ENCODE measurements around the gene ELAVL4. TPM values are rescaled to one million over a fixed set of nuclear protein-coding genes. Genes with fewer than 3 reads are reported as not detected.

Gene ELAVL4
- total RNA-seq, 1 experiment from 2014 or later, result not detected

GRCh38 chr1:50177994-50178393 is 69.3 kb downstream of the ELAVL4 start:
- DNase-seq (ENCODE audit: low read depth, low spot score) (no peak), ATAC-seq (no peak)
- intact Hi-C loops (cut with micrococcal nuclease), result no loop called here
- H3K79me2 ChIP-seq (ENCODE audit: insufficient read depth, low read length), result no peaks in the 10 kb centered on the region
- H3K9me3 ChIP-seq (ENCODE audit: control insufficient read depth in 1 of 2, insufficient read depth in 1 of 2, low read depth in 1 of 2, low read length in 2 of 2), result no peaks in the 10 kb centered on the region
- BruUV-seq (replicated peaks), result no TSS peak
- ChIA-PET RAD21 (ENCODE audit: low non-redundant PET in 1 of 2, low total read pairs in 2 of 2, uncharacterized antibody in 2 of 2, unreplicated experiment in 2 of 2) (no interaction called here), CTCF (no interaction called here), POLR2A (no interaction called here)
- no peak overlapping the region for H3K4me3 ChIP-seq (replicated peaks in 1 of 2; ENCODE audit: low read depth in 1 of 2, low read length in 2 of 2)
- TF ChIP-seq, protein P1, sequence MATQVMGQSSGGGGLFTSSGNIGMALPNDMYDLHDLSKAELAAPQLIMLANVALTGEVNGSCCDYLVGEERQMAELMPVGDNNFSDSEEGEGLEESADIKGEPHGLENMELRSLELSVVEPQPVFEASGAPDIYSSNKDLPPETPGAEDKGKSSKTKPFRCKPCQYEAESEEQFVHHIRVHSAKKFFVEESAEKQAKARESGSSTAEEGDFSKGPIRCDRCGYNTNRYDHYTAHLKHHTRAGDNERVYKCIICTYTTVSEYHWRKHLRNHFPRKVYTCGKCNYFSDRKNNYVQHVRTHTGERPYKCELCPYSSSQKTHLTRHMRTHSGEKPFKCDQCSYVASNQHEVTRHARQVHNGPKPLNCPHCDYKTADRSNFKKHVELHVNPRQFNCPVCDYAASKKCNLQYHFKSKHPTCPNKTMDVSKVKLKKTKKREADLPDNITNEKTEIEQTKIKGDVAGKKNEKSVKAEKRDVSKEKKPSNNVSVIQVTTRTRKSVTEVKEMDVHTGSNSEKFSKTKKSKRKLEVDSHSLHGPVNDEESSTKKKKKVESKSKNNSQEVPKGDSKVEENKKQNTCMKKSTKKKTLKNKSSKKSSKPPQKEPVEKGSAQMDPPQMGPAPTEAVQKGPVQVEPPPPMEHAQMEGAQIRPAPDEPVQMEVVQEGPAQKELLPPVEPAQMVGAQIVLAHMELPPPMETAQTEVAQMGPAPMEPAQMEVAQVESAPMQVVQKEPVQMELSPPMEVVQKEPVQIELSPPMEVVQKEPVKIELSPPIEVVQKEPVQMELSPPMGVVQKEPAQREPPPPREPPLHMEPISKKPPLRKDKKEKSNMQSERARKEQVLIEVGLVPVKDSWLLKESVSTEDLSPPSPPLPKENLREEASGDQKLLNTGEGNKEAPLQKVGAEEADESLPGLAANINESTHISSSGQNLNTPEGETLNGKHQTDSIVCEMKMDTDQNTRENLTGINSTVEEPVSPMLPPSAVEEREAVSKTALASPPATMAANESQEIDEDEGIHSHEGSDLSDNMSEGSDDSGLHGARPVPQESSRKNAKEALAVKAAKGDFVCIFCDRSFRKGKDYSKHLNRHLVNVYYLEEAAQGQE (IDR thresholded peaks at IDR 0.05; ENCODE audit: low read depth), result no peak
- no peak for TF ChIP-seq SRF (IDR thresholded peaks at IDR 0.05; ENCODE audit: low read depth)
- no peak for TF ChIP-seq YY1 (IDR thresholded peaks at IDR 0.05; ENCODE audit: extremely low read depth, insufficient replicate concordance, low read depth, low read length)
- no peak for TF ChIP-seq JUND (IDR thresholded peaks at IDR 0.05)
- TF ChIP-seq FOSL1 (IDR thresholded peaks at IDR 0.05; ENCODE audit: low read depth), result no peak
- TF ChIP-seq ZBTB33 (IDR thresholded peaks at IDR 0.05; ENCODE audit: extremely low read depth, insufficient replicate concordance, low read length), result no peak
- TF ChIP-seq SIN3A (IDR thresholded peaks at IDR 0.05; ENCODE audit: low read depth), result no peak
- TF ChIP-seq EGR1 (IDR thresholded peaks at IDR 0.05; ENCODE audit: low read depth), result no peak
- TF ChIP-seq POLR2AphosphoS5 (IDR thresholded peaks at IDR 0.05; ENCODE audit: low read depth, low read length), result no peak
- TF ChIP-seq EZH2 (IDR thresholded peaks at IDR 0.05), result no peak
- TF ChIP-seq ZNF274 (IDR thresholded peaks at IDR 0.05; ENCODE audit: low read depth, low read length), result no peak
- TF ChIP-seq TCF7L2 (IDR thresholded peaks at IDR 0.05; ENCODE audit: borderline replicate concordance, extremely low read depth, insufficient read depth, insufficient read length), result no peak
- TF ChIP-seq CEBPB (IDR thresholded peaks at IDR 0.05; ENCODE audit: low read depth), result no peak
- TF ChIP-seq POLR2A (IDR thresholded peaks at IDR 0.05; ENCODE audit: borderline replicate concordance, extremely low read depth, insufficient read depth, insufficient read length), result no peak
- TF ChIP-seq, protein P2, sequence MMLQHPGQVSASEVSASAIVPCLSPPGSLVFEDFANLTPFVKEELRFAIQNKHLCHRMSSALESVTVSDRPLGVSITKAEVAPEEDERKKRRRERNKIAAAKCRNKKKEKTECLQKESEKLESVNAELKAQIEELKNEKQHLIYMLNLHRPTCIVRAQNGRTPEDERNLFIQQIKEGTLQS (IDR thresholded peaks at IDR 0.05), result no peak
- no peak for TF ChIP-seq MAX (IDR thresholded peaks at IDR 0.05)
- no peak for TF ChIP-seq EZH2phosphoT487 (IDR thresholded peaks at IDR 0.05; ENCODE audit: borderline replicate concordance)
- TF ChIP-seq SP1 (IDR thresholded peaks at IDR 0.05; ENCODE audit: low read depth), result no peak
- no peaks in the 10 kb centered on the region for H3K9me2 ChIP-seq (ENCODE audit: insufficient read depth)
- no peaks in the 10 kb centered on the region for H3K36me3 ChIP-seq (ENCODE audit: control insufficient read depth in 1 of 2, insufficient read depth in 2 of 2, low read length in 2 of 2)
- H4K20me1 ChIP-seq (ENCODE audit: insufficient read depth), result no peaks in the 10 kb centered on the region
- H3K9ac ChIP-seq (ENCODE audit: low read length), result no peak overlapping the region
- peaks cover 31% of the 10 kb centered on the region for H3K27me3 ChIP-seq (ENCODE audit: insufficient read depth, low read length)
- no peak overlapping the region for H3K27ac ChIP-seq (ENCODE audit: low read depth, low read length)
- H3K4me1 ChIP-seq (ENCODE audit: control insufficient read depth in 1 of 2, insufficient read depth in 2 of 2, low read length in 2 of 2), result no peaks in the 10 kb centered on the region
- H3K4me2 ChIP-seq (ENCODE audit: low read length), result no peak overlapping the region
- no peak overlapping the region for H2AFZ ChIP-seq (ENCODE audit: low read depth, low read length, poor library complexity, severe bottlenecking)

All from HCT116 (cell line).